GM12892 (cell line): ENCODE measurements around the gene CATSPER2.
"Not testable (repeated sequence)": the region's sequence is repeated elsewhere in the genome, so short reads cannot be mapped to it uniquely, and the experiment has no call there.

Source experiments
- DNase-seq: peaks from one replicate; pipeline ENCODE4 v3.0.0; 2011; ENCODE audit not compliant: insufficient read length
- FAIRE-seq: peaks from 2 replicates; lab custom pipeline; 2011; peaks lifted over from hg19 to GRCh38; lab: Jason Lieb, UNC

The CATSPER2 gene

DNA sequence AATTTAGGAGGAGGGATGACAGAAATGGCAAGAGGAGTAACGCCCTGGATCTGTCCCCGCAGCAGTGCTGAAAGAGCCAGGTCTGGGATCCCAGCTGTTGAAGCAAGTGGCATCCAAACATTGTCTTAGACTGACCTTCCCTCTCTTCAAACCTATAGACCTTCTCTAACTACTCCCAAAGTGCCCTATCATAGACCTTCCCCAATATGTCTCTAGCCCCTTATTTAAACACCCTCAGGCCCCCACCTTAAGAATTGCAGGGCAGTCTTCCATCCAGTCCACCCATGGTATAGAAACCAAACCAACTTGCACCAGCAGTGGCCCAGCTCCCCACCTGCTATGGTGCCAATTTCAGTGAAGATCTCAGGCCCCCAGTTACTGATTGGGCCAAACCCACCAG, 48.4 kb downstream of the CATSPER2 start:
- not testable (repeated sequence) for DNase-seq, FAIRE-seq

DNA sequence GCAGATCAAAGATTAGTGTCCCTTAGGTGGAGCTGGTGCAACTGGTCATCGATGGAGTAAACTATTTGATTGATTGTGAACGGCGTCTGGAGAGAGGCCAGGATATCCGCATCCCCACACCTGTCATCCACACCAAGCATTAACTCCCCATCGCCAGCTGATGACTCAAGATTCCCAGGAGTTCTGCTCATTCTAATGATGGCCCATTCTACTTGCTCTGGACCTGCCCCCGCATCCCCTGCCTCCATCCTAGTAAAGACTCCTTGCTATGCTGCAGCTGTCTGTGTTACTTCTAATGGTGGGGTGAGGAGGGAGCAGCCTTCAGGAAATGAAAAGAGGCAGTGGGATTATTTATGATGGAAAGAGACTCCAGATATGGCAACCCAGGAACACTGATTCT, 49.5 kb downstream of the CATSPER2 start:
- FAIRE-seq: not testable (repeated sequence)

DNA sequence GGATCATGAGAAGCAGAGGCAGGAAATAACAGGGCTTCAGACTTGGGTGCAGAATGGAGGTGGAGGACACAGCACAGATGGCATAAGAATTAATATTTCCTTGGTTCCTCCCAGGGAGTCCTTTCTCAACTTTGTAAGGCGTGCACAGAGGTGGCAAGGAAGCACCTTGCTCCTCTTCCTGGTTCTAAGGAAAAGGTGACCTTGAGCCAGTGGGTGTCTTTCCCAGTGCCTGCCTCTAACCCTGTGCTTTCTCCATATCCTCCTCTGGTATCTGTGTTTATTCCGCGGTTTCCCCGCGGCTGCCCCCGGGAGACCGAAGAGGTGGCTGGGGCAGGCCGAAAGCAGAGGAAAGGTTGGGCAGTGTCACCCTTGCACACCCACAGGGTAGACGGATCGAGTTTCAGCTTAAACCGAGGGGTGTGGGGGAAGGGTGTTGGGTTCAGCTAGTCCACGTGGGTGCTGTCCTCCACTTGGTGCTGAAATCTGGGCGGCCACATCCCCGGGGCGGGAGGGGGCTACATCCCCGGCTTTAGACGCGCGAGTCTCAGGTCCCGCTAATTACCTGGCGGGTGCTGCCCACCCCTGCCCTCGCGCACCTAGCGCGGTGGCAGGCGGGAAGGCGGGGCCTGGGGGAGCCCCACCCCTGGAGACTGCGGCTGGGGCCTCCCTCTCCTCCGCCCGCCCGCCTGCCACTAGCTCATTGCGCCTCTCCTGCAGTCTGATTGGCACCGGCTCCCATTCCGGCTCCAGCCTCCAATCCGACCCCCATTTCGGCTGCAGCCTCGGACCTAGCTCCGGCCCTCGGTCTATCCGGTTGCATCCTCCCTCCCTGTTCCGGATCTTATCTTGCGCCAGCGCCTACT, 55.1 kb downstream of the CATSPER2 start, which contains the start of gene CKMT1B:
TSS of gene CKMT1B (plus strand) at position 700 of the 863 bp plus-strand sequence. CDS start 192 bp downstream, outside the sequence.
- not testable (repeated sequence) for FAIRE-seq, DNase-seq

More for the DNA sequence above, 49.5 kb downstream of the CATSPER2 start:
- DNase-seq: not testable (repeated sequence)

DNA sequence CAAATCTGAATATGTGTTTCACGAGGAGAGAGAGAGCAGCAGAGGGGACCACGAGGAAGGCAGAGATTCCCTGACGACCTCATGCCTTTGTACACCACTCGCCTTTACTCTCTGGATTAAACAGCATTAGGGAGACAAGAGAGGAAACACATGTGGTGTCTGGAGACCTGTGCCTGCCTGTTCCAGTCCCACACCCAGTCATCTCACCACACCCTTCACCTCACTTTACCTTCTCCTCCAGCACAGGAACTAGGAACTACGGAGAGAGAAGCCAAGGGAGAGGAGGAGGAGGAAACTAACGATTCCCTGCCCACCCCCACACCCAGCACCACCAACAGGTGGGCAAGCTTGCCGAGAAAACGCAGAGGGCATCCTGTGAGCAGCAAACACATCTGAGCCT, 55.8 kb downstream of the CATSPER2 start:
- not testable (repeated sequence) for FAIRE-seq, DNase-seq

DNA sequence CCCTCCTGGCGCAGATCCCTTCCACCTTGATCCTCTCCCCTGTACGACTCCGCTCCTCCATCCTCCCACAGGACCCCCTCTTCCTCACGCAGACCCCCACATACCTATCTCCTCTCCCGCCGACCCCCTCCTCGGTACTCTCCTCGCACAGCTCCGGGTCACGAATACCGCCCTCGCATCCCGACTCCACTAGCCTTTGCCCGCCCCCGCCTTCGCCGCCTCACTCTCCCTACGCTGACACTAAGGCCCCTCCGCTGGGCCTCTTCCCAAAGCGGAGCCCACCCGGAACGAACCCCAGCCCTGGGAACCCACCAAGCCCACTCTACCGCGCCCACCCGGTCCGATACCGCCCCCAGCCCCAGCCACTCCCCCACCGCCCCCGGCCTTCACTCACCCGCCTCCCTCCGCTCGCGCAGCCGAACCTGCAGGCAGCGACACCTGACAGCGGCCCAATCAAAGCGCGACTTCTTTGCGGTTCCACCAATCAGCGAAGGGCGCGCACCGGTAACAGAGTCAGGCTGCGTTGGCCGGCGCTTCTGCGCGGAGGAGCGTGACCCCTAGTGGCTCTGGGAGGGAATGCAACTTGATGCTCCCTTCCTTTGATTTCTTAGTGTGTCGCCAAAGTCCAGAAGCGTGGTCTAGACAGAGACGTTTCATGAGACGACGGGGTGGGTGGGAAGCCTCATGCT, 58.7 kb downstream of the CATSPER2 start, which contains the start of gene PPIP5K1:
TSS of gene PPIP5K1 (minus strand) at position 431 of the 689 bp plus-strand sequence. CDS start 5,704 bp downstream, outside the sequence.
- FAIRE-seq: peak; percentile 100
- not testable (repeated sequence) for DNase-seq
